ENCODE measurements around the gene MYOM3.
"Not testable (repeated sequence)": the region's sequence is repeated elsewhere in the genome, so short reads cannot be mapped to it uniquely, and the experiment has no call there.

MYOM3 gene

DNA sequence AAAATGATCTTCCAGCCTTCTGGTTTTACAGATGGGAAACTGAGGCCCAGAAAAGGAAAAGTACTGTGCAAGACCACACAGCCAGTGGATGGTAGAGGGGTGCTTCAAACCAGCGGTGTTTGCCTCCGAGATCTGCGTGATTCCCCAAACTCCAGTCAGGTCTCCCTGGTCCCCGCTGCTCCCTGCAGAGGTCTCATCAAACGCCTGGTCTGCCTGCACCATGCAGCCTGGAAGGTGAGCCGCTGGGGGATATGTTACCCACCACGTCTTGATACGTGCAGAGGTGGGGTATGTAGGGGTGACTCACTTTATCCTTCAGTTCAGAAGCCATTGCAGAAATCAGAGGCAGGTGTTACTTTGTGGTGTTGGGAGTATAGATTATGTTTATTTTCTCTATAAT is 56.3 kb downstream of the MYOM3 start:
- no peak overlapping the region for H2AFZ ChIP-seq (ENCODE audit: low read depth, low read length)
- no peaks in the 10 kb centered on the region for H3K36me3 ChIP-seq (replicated peaks; ENCODE audit: low read depth, low read length)
- H3K9ac ChIP-seq (ENCODE audit: low read length), result no peak overlapping the region
- TF ChIP-seq, protein P1, sequence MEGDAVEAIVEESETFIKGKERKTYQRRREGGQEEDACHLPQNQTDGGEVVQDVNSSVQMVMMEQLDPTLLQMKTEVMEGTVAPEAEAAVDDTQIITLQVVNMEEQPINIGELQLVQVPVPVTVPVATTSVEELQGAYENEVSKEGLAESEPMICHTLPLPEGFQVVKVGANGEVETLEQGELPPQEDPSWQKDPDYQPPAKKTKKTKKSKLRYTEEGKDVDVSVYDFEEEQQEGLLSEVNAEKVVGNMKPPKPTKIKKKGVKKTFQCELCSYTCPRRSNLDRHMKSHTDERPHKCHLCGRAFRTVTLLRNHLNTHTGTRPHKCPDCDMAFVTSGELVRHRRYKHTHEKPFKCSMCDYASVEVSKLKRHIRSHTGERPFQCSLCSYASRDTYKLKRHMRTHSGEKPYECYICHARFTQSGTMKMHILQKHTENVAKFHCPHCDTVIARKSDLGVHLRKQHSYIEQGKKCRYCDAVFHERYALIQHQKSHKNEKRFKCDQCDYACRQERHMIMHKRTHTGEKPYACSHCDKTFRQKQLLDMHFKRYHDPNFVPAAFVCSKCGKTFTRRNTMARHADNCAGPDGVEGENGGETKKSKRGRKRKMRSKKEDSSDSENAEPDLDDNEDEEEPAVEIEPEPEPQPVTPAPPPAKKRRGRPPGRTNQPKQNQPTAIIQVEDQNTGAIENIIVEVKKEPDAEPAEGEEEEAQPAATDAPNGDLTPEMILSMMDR (IDR thresholded peaks at IDR 0.05; ENCODE audit: low read depth, low read length), result no peak
- no peaks in the 10 kb centered on the region for H3K79me2 ChIP-seq (ENCODE audit: low read length)
- H3K27ac ChIP-seq (ENCODE audit: low read length), result no peak overlapping the region
- H3K4me3 ChIP-seq (ENCODE audit: low read length), result no peak overlapping the region
- no peak overlapping the region for H3K4me2 ChIP-seq (ENCODE audit: low read length)
- H3K9me3 ChIP-seq (ENCODE audit: insufficient read depth, low read length), result no peaks in the 10 kb centered on the region
- no peaks in the 10 kb centered on the region for H4K20me1 ChIP-seq (ENCODE audit: insufficient read depth, low read length)
- H3K4me1 ChIP-seq (ENCODE audit: low read length), result no peaks in the 10 kb centered on the region
- no peaks in the 10 kb centered on the region for H3K27me3 ChIP-seq (ENCODE audit: low read depth, low read length)

- no peak for TF ChIP-seq EZH2phosphoT487 (IDR thresholded peaks at IDR 0.05; ENCODE audit: low read depth)
- TF ChIP-seq, protein P1 (IDR thresholded peaks at IDR 0.05; ENCODE audit: low read depth, low read length), result no peak
These were observed 59.7 kb downstream of the MYOM3 start for GRCh38 chr1:24052220-24052619.

GRCh38 chr1:24051206-24051945 is 60.6 kb downstream of the MYOM3 start:
- H3K9me3 ChIP-seq (ENCODE audit: insufficient read depth, low read length), result no peaks in the 10 kb centered on the region
- H3K4me3 ChIP-seq (ENCODE audit: low read length), result no peak overlapping the region

More at GRCh38 chr1:24052220-24052619, 59.7 kb downstream of the MYOM3 start:
- no peaks in the 10 kb centered on the region for H4K20me1 ChIP-seq (ENCODE audit: insufficient read depth, low read length)
- H3K4me2 ChIP-seq (ENCODE audit: low read length), result no peak overlapping the region
- no peaks in the 10 kb centered on the region for H3K4me1 ChIP-seq (ENCODE audit: low read length)
- H3K36me3 ChIP-seq (replicated peaks; ENCODE audit: low read depth, low read length), result no peaks in the 10 kb centered on the region
- no peaks in the 10 kb centered on the region for H3K9me3 ChIP-seq (ENCODE audit: insufficient read depth, low read length)
- no peak overlapping the region for H2AFZ ChIP-seq (ENCODE audit: low read depth, low read length)
- H3K27ac ChIP-seq (ENCODE audit: low read length), result no peak overlapping the region
- no peaks in the 10 kb centered on the region for H3K27me3 ChIP-seq (ENCODE audit: low read depth, low read length)
- H3K9ac ChIP-seq (ENCODE audit: low read length), result no peak overlapping the region
- H3K4me3 ChIP-seq (ENCODE audit: low read length), result no peak overlapping the region
- no peaks in the 10 kb centered on the region for H3K79me2 ChIP-seq (ENCODE audit: low read length)

DNA sequence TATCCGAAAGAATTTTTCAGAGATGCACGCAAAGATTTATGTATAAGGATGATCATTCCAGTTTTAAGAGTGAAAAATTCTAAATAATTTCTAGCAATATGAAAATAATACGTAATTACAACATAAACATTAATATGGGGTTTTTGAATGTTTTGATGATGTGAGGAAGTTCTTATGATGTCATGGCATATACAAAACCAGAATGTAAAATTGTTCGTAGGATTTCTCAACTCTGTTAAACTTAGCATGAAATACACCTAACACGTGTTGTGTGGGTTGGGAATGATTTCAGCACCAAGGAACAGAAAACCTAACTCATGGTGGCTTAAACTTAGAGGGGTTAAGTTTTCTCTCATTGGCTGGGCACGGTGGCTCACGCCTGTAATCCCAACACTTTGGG is 62.2 kb downstream of the MYOM3 start:
- TF ChIP-seq, protein P1 (IDR thresholded peaks at IDR 0.05; ENCODE audit: low read depth, low read length), result no peak
- TF ChIP-seq EZH2phosphoT487 (IDR thresholded peaks at IDR 0.05; ENCODE audit: low read depth), result no peak
- Histone ChIP-seq H3K79me2 (ENCODE audit: low read length) (no peaks in the 10 kb centered on the region), H4K20me1 (ENCODE audit: insufficient read depth, low read length) (no peaks in the 10 kb centered on the region), H3K27me3 (ENCODE audit: low read depth, low read length) (no peaks in the 10 kb centered on the region), H3K4me3 (ENCODE audit: low read length) (no peak overlapping the region), H3K9me3 (ENCODE audit: insufficient read depth, low read length) (no peaks in the 10 kb centered on the region), H3K9ac (ENCODE audit: low read length) (no peak overlapping the region), H3K4me1 (ENCODE audit: low read length) (no peaks in the 10 kb centered on the region), H3K36me3 (replicated peaks; ENCODE audit: low read depth, low read length) (no peaks in the 10 kb centered on the region), H3K4me2 (ENCODE audit: low read length) (no peak overlapping the region), H2AFZ (ENCODE audit: low read depth, low read length) (no peak overlapping the region), H3K27ac (ENCODE audit: low read length) (no peak overlapping the region)

More at GRCh38 chr1:24051206-24051945, 60.6 kb downstream of the MYOM3 start:
- no peak overlapping the region for H3K4me2 ChIP-seq (ENCODE audit: low read length)
- no peaks in the 10 kb centered on the region for H3K27me3 ChIP-seq (ENCODE audit: low read depth, low read length)
- TF ChIP-seq, protein P1 (IDR thresholded peaks at IDR 0.05; ENCODE audit: low read depth, low read length), result no peak
- TF ChIP-seq EZH2phosphoT487 (IDR thresholded peaks at IDR 0.05; ENCODE audit: low read depth), result no peak
- no peaks in the 10 kb centered on the region for H4K20me1 ChIP-seq (ENCODE audit: insufficient read depth, low read length)
- H3K36me3 ChIP-seq (replicated peaks; ENCODE audit: low read depth, low read length), result no peaks in the 10 kb centered on the region
- H3K79me2 ChIP-seq (ENCODE audit: low read length), result no peaks in the 10 kb centered on the region
- no peak overlapping the region for H2AFZ ChIP-seq (ENCODE audit: low read depth, low read length)
- H3K27ac ChIP-seq (ENCODE audit: low read length), result no peak overlapping the region
- H3K4me1 ChIP-seq (ENCODE audit: low read length), result no peaks in the 10 kb centered on the region
- H3K9ac ChIP-seq (ENCODE audit: low read length), result no peak overlapping the region

DNA sequence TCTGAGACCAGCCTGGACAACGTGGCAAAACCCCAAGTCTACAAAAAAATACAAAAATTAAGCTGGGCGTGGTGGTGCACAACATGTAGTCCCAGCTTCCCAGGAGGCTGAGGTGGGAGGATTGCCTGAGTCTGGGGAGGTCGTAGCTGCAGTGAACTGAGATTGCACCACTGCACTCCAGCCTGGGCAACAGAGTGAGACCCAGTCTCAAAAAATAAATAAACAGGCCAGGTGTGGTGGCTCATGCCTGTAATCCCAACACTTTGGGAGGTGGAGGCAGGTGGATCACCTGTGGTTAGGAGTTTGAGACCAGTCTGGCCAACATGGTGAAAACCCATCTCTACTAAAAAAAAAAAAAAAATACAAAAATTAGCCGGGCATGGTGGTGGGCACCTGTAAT is 63.0 kb downstream of the MYOM3 start:
- H2AFZ ChIP-seq (ENCODE audit: low read depth, low read length); H4K20me1 ChIP-seq (ENCODE audit: insufficient read depth, low read length); H3K4me2 ChIP-seq (ENCODE audit: low read length); H3K79me2 ChIP-seq (ENCODE audit: low read length); H3K36me3 ChIP-seq (replicated peaks; ENCODE audit: low read depth, low read length); H3K4me3 ChIP-seq (ENCODE audit: low read length); H3K4me1 ChIP-seq (ENCODE audit: low read length); H3K27ac ChIP-seq (ENCODE audit: low read length); H3K9ac ChIP-seq (ENCODE audit: low read length); H3K9me3 ChIP-seq (ENCODE audit: insufficient read depth, low read length); H3K27me3 ChIP-seq (ENCODE audit: low read depth, low read length): not testable (repeated sequence)
